Neutrophil (primary cell): Measurements from ENCODE around the gene COPZ1.
A peak's percentile ranks its signal among the peaks of the same experiment; 100 is the strongest.

Experiments
- H3K27ac ChIP-seq: fragments of 200-600 bp; sonication (generic); 2 replicates; pipeline ENCODE4 v1.5.1; 2016; ENCODE audit warnings: mild to moderate bottlenecking, moderate library complexity
- H3K27me3 ChIP-seq: fragments of 200-600 bp; sonication (generic); 2 replicates; pipeline ENCODE4 v1.6.0; 2016; ENCODE audit warnings: mild to moderate bottlenecking
- H3K36me3 ChIP-seq: fragments of 200-600 bp; sonication (generic); 2 replicates; pipeline ENCODE4 v1.5.1; 2017
- H3K4me1 ChIP-seq, 2 experiments: fragments of 200-600 bp in 1 of 2; sonication (generic) in 1 of 2; 1 replicate in 1 of 2; 2 replicates in 1 of 2; pipeline versions ENCODE4 v1.5.1 to v1.6.1; 2013 to 2016; ENCODE audit warnings: low read depth in 1 of 2, low read length in 1 of 2, mild to moderate bottlenecking in 1 of 2, moderate library complexity in 1 of 2; ENCODE audit not compliant: control insufficient read depth in 1 of 2, insufficient read depth in 1 of 2
- H3K4me3 ChIP-seq, 2 experiments: fragments of 200-600 bp in 1 of 2; sonication (generic) in 1 of 2; 1 replicate in 1 of 2; 2 replicates in 1 of 2; pipeline ENCODE4 v1.5.1; 2013 to 2016; ENCODE audit warnings: low read depth in 1 of 2, low read length in 1 of 2, mild to moderate bottlenecking in 1 of 2, moderate library complexity in 1 of 2
- H3K9me3 ChIP-seq: fragments of 200-600 bp; sonication (generic); 2 replicates; pipeline ENCODE4 v1.5.1; 2016
- CTCF ChIP-seq: fragments of 200-600 bp; sonication (generic); IDR thresholded peaks from 2 replicates; pipeline ENCODE4 v1.5.1; 2016; ENCODE audit warnings: antibody characterized with exemption

Gene COPZ1

GRCh38 chr12:54329759-54330158 is 4.8 kb downstream of the COPZ1 start:
- TF ChIP-seq CTCF = no peak
- no peaks in the 10 kb centered on the region for H3K27me3 ChIP-seq
- H3K36me3 ChIP-seq = no peaks in the 10 kb centered on the region
- H3K27ac ChIP-seq = no peak overlapping the region
- no peak overlapping the region for H3K4me3 ChIP-seq
- H3K9me3 ChIP-seq = no peaks in the 10 kb centered on the region
- peaks cover 61 to 65% of the 10 kb centered on the region in 2 experiments for H3K4me1 ChIP-seq

- no peak overlapping the region for H3K4me3 ChIP-seq
- H3K27ac ChIP-seq = peak overlapping the region; percentile 27
- peaks cover 56 to 61% of the 10 kb centered on the region in 2 experiments for H3K4me1 ChIP-seq
- TF ChIP-seq CTCF = no peak
- H3K36me3 ChIP-seq = no peaks in the 10 kb centered on the region
- no peaks in the 10 kb centered on the region for H3K9me3 ChIP-seq
- H3K27me3 ChIP-seq = no peaks in the 10 kb centered on the region
Observed at GRCh38 chr12:54330442-54330841, 5.5 kb downstream of the COPZ1 start.

- Histone ChIP-seq H3K4me3 (no peak overlapping the region), H3K9me3 (no peaks in the 10 kb centered on the region), H3K4me1 (peaks cover 46 to 53% of the 10 kb centered on the region in 2 experiments), H3K36me3 (no peaks in the 10 kb centered on the region), H3K27ac (no peak overlapping the region), H3K27me3 (no peaks in the 10 kb centered on the region)
- TF ChIP-seq CTCF = no peak
Observed at GRCh38 chr12:54331461-54331860, 6.5 kb downstream of the COPZ1 start.

GRCh38 chr12:54333420-54334034 is 8.6 kb downstream of the COPZ1 start:
- Histone ChIP-seq H3K4me1 (peaks cover 26 to 33% of the 10 kb centered on the region in 2 experiments), H3K27me3 (no peaks in the 10 kb centered on the region), H3K4me3 (no peak overlapping the region), H3K36me3 (no peaks in the 10 kb centered on the region), H3K27ac (no peak overlapping the region), H3K9me3 (no peaks in the 10 kb centered on the region)
- TF ChIP-seq CTCF = no peak

- H3K9me3 ChIP-seq = no peaks in the 10 kb centered on the region
- H3K4me3 ChIP-seq = no peak overlapping the region
- peaks cover 0 to under 1% of the 10 kb centered on the region in 2 experiments for H3K4me1 ChIP-seq
- H3K27me3 ChIP-seq = no peaks in the 10 kb centered on the region
- H3K27ac ChIP-seq = no peak overlapping the region
- peaks cover 21% of the 10 kb centered on the region for H3K36me3 ChIP-seq
- TF ChIP-seq CTCF = no peak
Observed at GRCh38 chr12:54337280-54337842, 12.4 kb downstream of the COPZ1 start.
